DOHH2 (cell line): ENCODE results near the gene MYO15A.

Experiments
- H3F3A ChIP-seq: fragments of 200-600 bp; sonication (generic), shearing (Covaris generic); 2 replicates; pipeline ENCODE4 v1.6.0; 2016; ENCODE audit warnings: antibody characterized with exemption, mild to moderate bottlenecking; ENCODE audit not compliant: control insufficient read depth, insufficient read depth
- H3K27ac ChIP-seq: fragments of 200-600 bp; sonication (generic); 2 replicates; pipeline ENCODE4 v1.5.1; 2014; ENCODE audit warnings: low read depth, mild to moderate bottlenecking, low read length, moderate library complexity
- H3K27me3 ChIP-seq: fragments of 200-600 bp; sonication (generic); 2 replicates; pipeline ENCODE4 v1.6.1; 2014; ENCODE audit warnings: mild to moderate bottlenecking, low read length, mixed read lengths; ENCODE audit not compliant: control insufficient read depth
- H3K36me3 ChIP-seq: fragments of 200-600 bp; sonication (generic); 2 replicates; pipeline ENCODE4 v1.6.1; 2014; ENCODE audit warnings: mild to moderate bottlenecking, low read length, moderate library complexity, mixed read lengths; ENCODE audit not compliant: control insufficient read depth
- H3K4me1 ChIP-seq: fragments of 200-600 bp; sonication (generic); 2 replicates; pipeline ENCODE4 v1.6.1; 2014; ENCODE audit warnings: mild to moderate bottlenecking, low read length, mixed read lengths; ENCODE audit not compliant: control insufficient read depth
- H3K4me2 ChIP-seq: fragments of 200-600 bp; sonication (generic); 2 replicates; pipeline ENCODE4 v1.6.0; 2014; ENCODE audit warnings: mild to moderate bottlenecking, low read length, moderate library complexity
- H3K4me3 ChIP-seq: fragments of 200-600 bp; sonication (generic); 2 replicates; pipeline ENCODE4 v1.5.1; 2014; ENCODE audit warnings: mild to moderate bottlenecking, low read length, mixed read lengths
- H3K79me2 ChIP-seq: fragments of 200-600 bp; sonication (generic); 2 replicates; pipeline ENCODE4 v1.6.1; 2014; ENCODE audit warnings: mild to moderate bottlenecking, low read length, mixed read lengths; ENCODE audit not compliant: control insufficient read depth
- H3K9me2 ChIP-seq: fragments of 200-600 bp; sonication (generic); replicated peaks from 2 replicates; pipeline ENCODE4 v1.6.1; 2014; ENCODE audit warnings: mild to moderate bottlenecking, low read length, mixed read lengths; ENCODE audit not compliant: control insufficient read depth
- H3K9me3 ChIP-seq: fragments of 200-600 bp; sonication (generic); 2 replicates; pipeline ENCODE4 v1.6.1; 2014; ENCODE audit warnings: antibody characterized with exemption, low read length, mixed read lengths; ENCODE audit not compliant: control insufficient read depth, insufficient read depth
- H4K20me1 ChIP-seq: fragments of 200-600 bp; sonication (generic); 2 replicates; pipeline ENCODE4 v1.6.0; 2014; ENCODE audit warnings: low read depth, mild to moderate bottlenecking, antibody characterized with exemption, low read length, moderate library complexity; ENCODE audit not compliant: control insufficient read depth, insufficient read depth
- EZH2phosphoT487 ChIP-seq: fragments of 200-600 bp; sonication (generic); IDR thresholded peaks from 2 replicates; pipeline ENCODE4 v1.6.1; 2017; ENCODE audit warnings: borderline replicate concordance, mild to moderate bottlenecking, antibody characterized with exemption, low read length, moderate library complexity, mixed read lengths
- TF ChIP-seq, protein P1 (sequence below): fragments of 200-600 bp; sonication (generic); IDR thresholded peaks from one replicate; pipeline ENCODE4 v1.5.1; 2014; ENCODE audit warnings: antibody characterized with exemption, mild to moderate bottlenecking, low read depth, low read length; ENCODE audit not compliant: poor library complexity, severe bottlenecking

The MYO15A gene

DNA sequence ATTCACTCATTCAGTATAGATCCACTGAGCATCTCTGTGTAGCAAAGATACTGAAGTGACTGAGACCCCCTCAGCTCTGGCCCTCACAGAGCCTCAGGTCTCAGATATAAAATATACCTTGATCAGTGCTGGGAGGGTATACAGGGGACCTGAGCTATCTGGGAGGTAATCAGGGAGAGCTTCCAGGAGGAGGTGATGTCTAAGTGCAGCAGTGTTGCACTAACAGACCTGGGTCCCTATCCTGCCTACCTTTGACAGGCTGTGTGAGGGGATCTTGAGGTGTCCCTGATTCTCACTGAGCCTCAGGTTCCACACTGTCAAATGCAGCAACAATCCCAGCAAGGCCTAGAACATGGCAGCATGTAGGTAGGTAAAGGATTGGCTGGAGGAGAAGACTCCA, 68.6 kb downstream of the MYO15A start:
- H3K9me3 ChIP-seq = no peaks in the 10 kb centered on the region
- no peaks in the 10 kb centered on the region for H3K36me3 ChIP-seq
- no peak overlapping the region for H3K4me3 ChIP-seq
- H3K9me2 ChIP-seq = no peaks in the 10 kb centered on the region
- H3K4me1 ChIP-seq = peaks cover 17% of the 10 kb centered on the region
- H3F3A ChIP-seq = no peaks in the 10 kb centered on the region
- H3K4me2 ChIP-seq = no peak overlapping the region
- no peaks in the 10 kb centered on the region for H3K79me2 ChIP-seq
- H3K27me3 ChIP-seq = no peaks in the 10 kb centered on the region
- TF ChIP-seq EZH2phosphoT487 = no peak
- no peaks in the 10 kb centered on the region for H4K20me1 ChIP-seq
- H3K27ac ChIP-seq = no peak overlapping the region

DNA sequence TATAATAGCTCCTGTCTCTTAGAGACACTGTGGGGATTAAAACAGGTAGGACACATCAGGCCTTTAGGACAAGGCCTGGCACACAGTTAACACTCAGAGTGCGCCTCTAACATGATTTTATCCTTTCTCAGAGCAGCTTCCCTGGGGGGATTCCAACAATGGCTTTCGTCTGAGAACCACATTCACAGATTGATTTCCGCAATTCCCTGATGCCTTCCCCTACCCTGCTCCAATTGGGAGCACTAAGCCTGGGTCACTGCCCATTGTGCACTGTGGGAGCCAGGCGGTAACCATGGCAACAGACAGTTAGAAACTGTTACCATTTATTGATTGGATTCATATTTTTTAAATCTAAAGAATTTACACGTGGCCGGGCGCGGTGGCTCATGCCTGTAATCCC, 69.2 kb downstream of the MYO15A start:
- no peaks in the 10 kb centered on the region for H3K9me3 ChIP-seq
- H3F3A ChIP-seq = no peaks in the 10 kb centered on the region
- peaks cover 23% of the 10 kb centered on the region for H3K4me1 ChIP-seq
- H3K36me3 ChIP-seq = no peaks in the 10 kb centered on the region
- TF ChIP-seq, protein P1, sequence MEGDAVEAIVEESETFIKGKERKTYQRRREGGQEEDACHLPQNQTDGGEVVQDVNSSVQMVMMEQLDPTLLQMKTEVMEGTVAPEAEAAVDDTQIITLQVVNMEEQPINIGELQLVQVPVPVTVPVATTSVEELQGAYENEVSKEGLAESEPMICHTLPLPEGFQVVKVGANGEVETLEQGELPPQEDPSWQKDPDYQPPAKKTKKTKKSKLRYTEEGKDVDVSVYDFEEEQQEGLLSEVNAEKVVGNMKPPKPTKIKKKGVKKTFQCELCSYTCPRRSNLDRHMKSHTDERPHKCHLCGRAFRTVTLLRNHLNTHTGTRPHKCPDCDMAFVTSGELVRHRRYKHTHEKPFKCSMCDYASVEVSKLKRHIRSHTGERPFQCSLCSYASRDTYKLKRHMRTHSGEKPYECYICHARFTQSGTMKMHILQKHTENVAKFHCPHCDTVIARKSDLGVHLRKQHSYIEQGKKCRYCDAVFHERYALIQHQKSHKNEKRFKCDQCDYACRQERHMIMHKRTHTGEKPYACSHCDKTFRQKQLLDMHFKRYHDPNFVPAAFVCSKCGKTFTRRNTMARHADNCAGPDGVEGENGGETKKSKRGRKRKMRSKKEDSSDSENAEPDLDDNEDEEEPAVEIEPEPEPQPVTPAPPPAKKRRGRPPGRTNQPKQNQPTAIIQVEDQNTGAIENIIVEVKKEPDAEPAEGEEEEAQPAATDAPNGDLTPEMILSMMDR = no peak
- TF ChIP-seq EZH2phosphoT487 = no peak
- H3K27ac ChIP-seq = no peak overlapping the region
- no peaks in the 10 kb centered on the region for H3K27me3 ChIP-seq
- no peaks in the 10 kb centered on the region for H4K20me1 ChIP-seq
- H3K4me2 ChIP-seq = no peak overlapping the region
- H3K9me2 ChIP-seq = no peaks in the 10 kb centered on the region
- H3K79me2 ChIP-seq = no peaks in the 10 kb centered on the region
- H3K4me3 ChIP-seq = no peak overlapping the region

DNA sequence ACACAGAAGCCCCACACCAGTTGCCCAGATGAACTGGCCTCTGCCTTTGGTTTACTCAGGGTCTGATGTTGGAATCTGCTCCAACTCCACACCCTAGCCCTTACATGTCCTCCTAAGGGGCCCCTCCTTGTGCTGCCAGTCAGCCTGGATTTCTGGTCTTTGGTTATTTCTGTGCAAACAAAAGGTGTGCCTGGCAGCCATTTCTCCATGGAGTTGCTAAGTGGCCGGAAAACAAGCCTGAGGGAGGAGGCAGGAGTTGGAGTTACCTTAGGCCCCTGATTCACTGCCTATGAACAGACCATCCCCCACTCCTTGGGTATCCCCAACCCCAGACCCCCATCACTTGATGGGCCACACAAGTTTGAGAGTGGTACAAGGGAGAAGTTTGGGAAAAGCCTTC, 70.6 kb downstream of the MYO15A start:
- Histone ChIP-seq H3K36me3 (peaks cover 3% of the 10 kb centered on the region), H3K4me2 (no peak overlapping the region), H3K4me3 (no peak overlapping the region), H3K9me2 (no peaks in the 10 kb centered on the region), H3F3A (no peaks in the 10 kb centered on the region), H3K27ac (no peak overlapping the region), H3K27me3 (no peaks in the 10 kb centered on the region), H3K4me1 (peaks cover 23% of the 10 kb centered on the region), H3K79me2 (peaks cover 5% of the 10 kb centered on the region), H4K20me1 (no peaks in the 10 kb centered on the region), H3K9me3 (no peaks in the 10 kb centered on the region)
- no peak for TF ChIP-seq EZH2phosphoT487
- TF ChIP-seq, protein P1 = no peak

DNA sequence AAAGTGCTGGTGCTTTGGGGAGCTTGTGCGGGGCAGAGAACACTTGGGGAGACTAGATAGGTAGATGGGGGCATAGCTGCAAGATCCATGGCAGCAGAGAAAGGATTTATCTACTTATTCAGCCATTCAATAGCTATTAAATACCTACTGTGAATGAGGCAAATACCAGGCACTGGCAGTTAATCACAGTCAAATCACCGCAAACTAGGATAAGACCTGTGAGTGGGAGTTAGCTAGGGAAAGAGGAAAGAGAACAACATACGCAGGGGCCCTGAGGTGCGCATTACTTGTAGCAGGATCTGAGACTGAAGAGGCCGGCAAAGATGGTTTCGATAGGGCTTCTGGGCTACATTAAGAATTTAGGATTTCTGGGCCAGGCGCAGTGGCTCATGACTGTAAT, 71.2 kb downstream of the MYO15A start:
- Histone ChIP-seq H3K79me2 (peaks cover 11% of the 10 kb centered on the region), H3K36me3 (peaks cover 10% of the 10 kb centered on the region), H3K4me2 (no peak overlapping the region), H3K27me3 (no peaks in the 10 kb centered on the region), H3K4me3 (no peak overlapping the region), H3K9me3 (no peaks in the 10 kb centered on the region), H3K4me1 (peaks cover 23% of the 10 kb centered on the region), H3K9me2 (no peaks in the 10 kb centered on the region), H3K27ac (no peak overlapping the region), H3F3A (no peaks in the 10 kb centered on the region), H4K20me1 (peaks cover under 1% of the 10 kb centered on the region; the same call in 1 of the 2 replicates)
- TF ChIP-seq, protein P1 = no peak
- no peak for TF ChIP-seq EZH2phosphoT487
